Urothelium cell line (cell line): ENCODE data around the gene BRK1.
A peak's percentile ranks its signal among the peaks of the same experiment; 100 is the strongest.
"Not testable (repeated sequence)": the region's sequence is repeated elsewhere in the genome, so short reads cannot be mapped to it uniquely, and the experiment has no call there.

Experiments used
- DNase-seq: peaks from one replicate; pipeline ENCODE4 v3.0.0; 2011; ENCODE audit warnings: low spot score, mixed read lengths
- FAIRE-seq: peaks from 2 replicates; lab custom pipeline; 2011; peaks lifted over from hg19 to GRCh38; lab: Jason Lieb, UNC

Gene BRK1

DNA sequence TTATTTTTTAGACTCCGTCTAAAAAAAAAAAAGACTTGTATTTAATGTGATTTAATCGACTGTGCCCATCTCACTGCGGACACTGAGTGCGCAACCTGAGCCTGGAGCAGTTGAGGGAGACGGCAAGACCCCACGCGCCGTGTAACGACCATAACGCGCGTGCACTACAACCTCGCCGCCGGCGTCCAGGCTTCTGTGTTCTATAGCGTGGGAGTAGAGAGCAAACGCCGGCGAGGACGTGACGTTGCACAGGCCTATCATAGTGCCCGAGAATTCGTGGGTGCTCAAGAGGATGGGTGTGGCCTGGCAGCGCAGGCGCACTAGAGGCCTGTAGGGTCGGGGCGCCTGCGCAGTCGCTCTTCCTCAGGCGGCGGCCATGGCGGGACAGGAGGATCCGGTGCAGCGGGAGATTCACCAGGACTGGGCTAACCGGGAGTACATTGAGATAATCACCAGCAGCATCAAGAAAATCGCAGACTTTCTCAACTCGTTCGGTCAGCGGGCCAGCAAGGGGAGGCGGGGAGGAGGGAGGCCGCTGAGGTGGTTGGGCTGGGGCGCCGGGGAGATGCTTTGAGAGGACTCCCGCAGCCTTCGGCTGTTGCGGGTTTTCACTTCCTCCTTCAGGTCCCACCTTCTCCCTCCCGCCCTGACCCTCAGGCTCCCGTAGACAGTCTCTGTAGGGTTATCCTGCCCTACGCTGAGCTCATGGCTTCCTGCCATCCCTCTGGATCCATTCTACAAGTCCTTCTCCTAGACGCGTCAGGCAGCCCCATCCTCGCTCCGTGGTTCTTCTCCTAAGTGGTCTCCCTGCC, at the start of gene BRK1:
BRK1 (plus strand) TSS at position 350 of the 812 bp plus-strand sequence; CDS start at position 377, 27 bp downstream.
- FAIRE-seq (peak; percentile 65), DNase-seq (peak; percentile 99)

DNA sequence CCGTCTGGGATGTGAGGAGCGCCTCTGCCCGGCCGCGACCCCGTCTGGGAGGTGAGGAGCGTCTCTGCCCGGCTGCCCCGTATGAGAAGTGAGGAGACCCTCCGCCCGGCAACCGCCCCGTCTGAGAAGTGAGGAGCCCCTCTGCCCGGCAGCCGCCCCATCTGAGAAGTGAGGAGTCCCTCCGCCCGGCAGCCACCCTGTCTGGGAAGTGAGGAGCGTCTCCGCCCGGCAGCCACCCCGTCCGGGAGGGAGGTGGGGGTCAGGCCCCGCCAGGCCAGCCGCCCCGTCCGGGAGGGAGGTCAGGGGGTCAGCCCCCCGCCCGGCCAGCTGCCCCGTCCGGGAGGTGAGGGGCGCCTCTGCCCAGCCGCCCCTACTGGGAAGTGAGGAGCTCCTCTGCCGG, 45.4 kb upstream of the BRK1 start:
- DNase-seq, FAIRE-seq: not testable (repeated sequence)

DNA sequence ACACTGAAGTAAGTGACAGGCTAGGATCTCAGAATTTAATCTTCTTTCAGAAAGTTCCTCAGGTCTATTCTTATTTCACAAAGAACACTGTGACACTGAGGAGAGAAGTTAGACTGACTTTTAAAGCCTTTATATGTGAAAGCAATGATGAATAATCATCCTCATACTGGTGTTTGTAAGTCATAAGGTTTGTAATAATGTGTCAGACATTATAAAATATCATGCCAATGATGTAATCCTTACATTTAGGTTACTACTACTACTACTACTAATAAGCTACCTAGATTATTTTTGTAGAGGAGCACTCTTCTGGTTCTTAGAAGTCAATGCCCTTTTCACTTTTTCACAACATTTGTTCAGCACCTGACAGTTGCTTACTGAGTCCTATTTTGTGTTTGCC, 40.8 kb upstream of the BRK1 start:
- FAIRE-seq (no peak), DNase-seq (no peak)

- no peak for DNase-seq
- FAIRE-seq: no peak
These were observed 33.6 kb upstream of the BRK1 start for GRCh38 chr3:10081871-10082270.

DNA sequence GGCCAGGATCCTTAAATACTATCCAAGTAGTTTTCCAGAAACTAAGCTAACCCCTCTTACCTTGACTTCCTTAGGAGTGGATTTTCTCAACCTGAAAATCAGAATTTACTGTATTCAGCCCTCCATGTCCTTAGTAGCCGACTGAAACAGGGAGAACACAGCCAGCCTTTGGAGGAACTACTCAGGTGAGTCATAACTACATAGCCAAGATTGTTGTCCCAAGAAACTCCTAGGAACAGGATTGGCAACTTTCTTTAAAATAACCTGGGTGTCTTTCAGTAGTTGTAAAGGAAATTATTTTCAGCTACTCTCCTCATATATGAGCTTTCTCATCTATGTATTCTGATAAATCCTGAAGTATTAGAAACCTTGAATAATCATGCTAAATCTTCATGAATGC, 29.7 kb upstream of the BRK1 start:
- FAIRE-seq: no peak
- no peak for DNase-seq

GRCh38 chr3:10088256-10088655, 27.2 kb upstream of the BRK1 start:
- DNase-seq (no peak), FAIRE-seq (no peak)

- FAIRE-seq (no peak), DNase-seq (no peak)
These were observed 25.3 kb upstream of the BRK1 start for GRCh38 chr3:10090179-10090578.

DNA sequence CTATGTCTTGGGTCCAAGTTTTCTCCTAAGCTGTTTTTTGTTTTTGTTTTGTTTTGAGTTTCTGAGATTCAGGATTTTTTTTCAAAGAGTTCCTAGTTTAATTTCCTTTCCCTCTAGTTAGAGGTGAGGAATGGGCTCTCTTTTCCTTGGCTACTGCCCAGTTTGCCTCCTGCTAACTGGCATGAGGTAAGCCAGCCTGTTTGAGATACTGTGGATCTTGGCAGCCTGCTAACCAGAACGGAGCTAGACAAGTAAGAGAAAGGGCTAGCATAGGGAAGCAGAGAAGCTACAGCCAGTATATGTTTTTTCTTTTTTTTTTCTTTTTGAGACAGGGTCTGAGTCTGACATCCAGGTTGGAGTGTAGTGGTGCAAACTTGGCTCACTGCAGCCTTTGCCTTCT, 24.7 kb upstream of the BRK1 start:
- FAIRE-seq: not testable (repeated sequence)

DNA sequence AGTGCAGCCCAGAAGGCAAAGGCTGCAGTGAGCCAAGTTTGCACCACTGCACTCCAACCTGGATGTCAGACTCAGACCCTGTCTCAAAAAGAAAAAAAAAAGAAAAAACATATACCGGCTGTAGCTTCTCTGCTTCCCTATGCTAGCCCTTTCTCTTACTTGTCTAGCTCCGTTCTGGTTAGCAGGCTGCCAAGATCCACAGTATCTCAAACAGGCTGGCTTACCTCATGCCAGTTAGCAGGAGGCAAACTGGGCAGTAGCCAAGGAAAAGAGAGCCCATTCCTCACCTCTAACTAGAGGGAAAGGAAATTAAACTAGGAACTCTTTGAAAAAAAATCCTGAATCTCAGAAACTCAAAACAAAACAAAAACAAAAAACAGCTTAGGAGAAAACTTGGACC, 24.1 kb upstream of the BRK1 start:
- not testable (repeated sequence) for DNase-seq, FAIRE-seq

More for the DNA sequence above, 24.7 kb upstream of the BRK1 start:
- DNase-seq: not testable (repeated sequence)

DNA sequence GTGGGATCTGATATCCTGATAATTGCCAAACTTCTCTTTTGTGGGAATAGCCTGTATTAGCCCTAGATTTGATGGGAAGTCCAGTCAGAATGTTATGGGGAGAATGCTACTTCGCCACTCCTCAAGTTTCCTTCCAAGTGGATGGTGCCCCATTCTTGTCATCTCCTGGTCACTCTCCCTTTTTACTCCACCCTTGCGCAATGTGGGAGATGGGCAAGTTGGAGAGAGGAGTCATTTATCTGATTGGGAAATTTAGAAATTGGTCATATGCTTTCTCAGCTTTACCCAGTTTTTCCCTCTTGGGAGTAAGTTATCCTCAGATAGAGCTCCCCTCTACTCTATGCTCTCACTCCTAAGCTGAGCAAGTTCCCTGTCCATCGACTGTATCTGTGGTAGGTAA, 21.8 kb upstream of the BRK1 start:
- FAIRE-seq (no peak), DNase-seq (no peak)

DNA sequence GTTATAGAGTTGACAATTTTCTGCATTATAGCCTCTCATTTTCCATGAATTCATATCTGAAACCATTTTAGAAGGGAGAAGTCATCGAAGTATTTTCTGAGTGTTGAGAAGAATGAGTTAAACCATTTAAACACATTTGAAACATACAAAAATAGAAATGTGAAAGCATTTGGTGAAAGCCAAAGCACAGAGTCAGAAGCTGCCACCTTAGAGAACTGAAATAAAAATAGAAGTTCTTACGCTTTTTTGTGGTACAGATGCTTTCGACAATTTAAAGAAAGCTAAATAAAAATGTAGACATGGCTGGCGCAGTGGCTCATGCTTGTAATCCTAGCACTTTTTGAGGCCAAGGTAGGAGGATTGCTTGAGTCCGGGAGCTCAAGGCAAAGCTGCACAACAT, 16.4 kb upstream of the BRK1 start:
- DNase-seq (no peak), FAIRE-seq (no peak)

- DNase-seq: no peak
- no peak for FAIRE-seq
These were observed 8.6 kb upstream of the BRK1 start for GRCh38 chr3:10106919-10107318.

DNA sequence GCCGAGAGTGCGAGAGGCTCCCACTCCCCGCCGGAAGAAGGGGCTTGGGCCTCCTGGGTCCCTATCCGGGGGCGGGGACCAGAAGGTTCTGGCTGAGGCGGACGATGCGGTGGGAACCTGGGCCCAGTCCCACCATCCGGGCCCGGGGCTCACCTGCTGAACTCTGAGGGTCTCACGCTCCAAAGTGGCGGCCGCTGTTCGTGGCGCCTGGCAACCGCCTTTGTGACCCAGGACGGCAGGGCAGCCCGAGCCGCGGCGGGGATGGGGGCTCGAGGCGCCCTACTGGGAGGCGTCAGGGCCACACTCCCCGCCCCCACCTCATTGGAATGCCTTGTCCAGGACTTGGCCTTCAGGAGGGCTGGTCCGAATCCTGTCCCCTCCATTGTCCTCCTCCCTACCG, 7.4 kb upstream of the BRK1 start, which contains the start of gene FANCD2OS:
FANCD2OS (minus strand) TSS at position 165 of the 400 bp plus-strand sequence. CDS start 3,481 bp downstream, outside the sequence.
- DNase-seq: no peak
- FAIRE-seq: no peak

- FAIRE-seq: no peak
- DNase-seq: peak; percentile 28
These were observed 624 bp downstream of the BRK1 start for GRCh38 chr3:10116138-10116460.

DNA sequence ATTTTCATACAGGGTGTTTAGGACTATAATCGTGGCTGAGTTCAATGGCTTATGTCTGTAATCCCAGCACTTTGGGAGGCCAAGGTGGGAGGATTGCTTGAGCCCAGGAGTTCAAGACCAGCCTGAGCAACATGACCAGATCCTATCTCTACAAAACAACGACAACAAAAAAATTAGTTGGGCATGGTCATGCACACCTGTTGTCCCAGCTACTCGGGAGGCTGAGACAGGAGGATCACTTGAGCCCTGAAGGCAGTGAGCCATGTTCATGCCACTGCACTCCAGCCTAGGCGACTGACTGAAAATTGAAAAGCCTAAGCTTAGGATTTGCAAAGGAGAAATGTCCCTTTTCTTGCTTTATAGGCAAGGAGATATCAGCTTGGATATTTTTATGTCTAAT, 1.5 kb downstream of the BRK1 start:
- no peak for DNase-seq
- no peak for FAIRE-seq

GRCh38 chr3:10119376-10119775, 3.9 kb downstream of the BRK1 start:
- DNase-seq: no peak
- no peak for FAIRE-seq

GRCh38 chr3:10121064-10121463, 5.6 kb downstream of the BRK1 start:
- FAIRE-seq: no peak

GRCh38 chr3:10122724-10123123, 7.2 kb downstream of the BRK1 start:
- DNase-seq (no peak), FAIRE-seq (no peak)

More at GRCh38 chr3:10121064-10121463, 5.6 kb downstream of the BRK1 start:
- DNase-seq: no peak

- FAIRE-seq, DNase-seq: not testable (repeated sequence)
These were observed 20.4 kb downstream of the BRK1 start for GRCh38 chr3:10135872-10136271.

- DNase-seq: no peak
These were observed 21.0 kb downstream of the BRK1 start for GRCh38 chr3:10136426-10137005.

GRCh38 chr3:10137178-10137577, 21.7 kb downstream of the BRK1 start:
- DNase-seq (no peak), FAIRE-seq (no peak)

More at GRCh38 chr3:10136426-10137005, 21.0 kb downstream of the BRK1 start:
- no peak for FAIRE-seq

- FAIRE-seq (no peak), DNase-seq (no peak)
These were observed 25.6 kb downstream of the BRK1 start for GRCh38 chr3:10140996-10141546.
